ENCODE data around the gene C4B. TPM values are rescaled to one million over a fixed set of nuclear protein-coding genes. Genes with fewer than 3 reads are reported as not detected.

The C4B gene
- polyA plus RNA-seq, 2 of the 4 experiments (the other 2 are of a cell fraction) = 1.3 TPM

GRCh38 chr6:32079566-32080290, 65.1 kb downstream of the C4B start:
- FAIRE-seq (no peak), DNase-seq (ENCODE audit: low read depth in 1 of 2, low spot score in 1 of 2) (no peak), ATAC-seq (no peak)
- WGBS (ENCODE audit: missing lambda C conversion rate) = 70% methylated on average over 6 of the region's 7 CpGs
- H3K4me2 ChIP-seq = no peak overlapping the region
- H3K9me3 ChIP-seq = no peaks in the 10 kb centered on the region
- H3K4me1 ChIP-seq = peaks cover 7% of the 10 kb centered on the region; the same call in 1 of the 3 replicates
- no peak overlapping the region for H3K4me3 ChIP-seq
- CTCF ChIA-PET = interaction anchor here (0.9 to 1.6 kb wide), 2 partner anchors 31 to 75 kb away, joined by 3 to 5 read pairs; no protein-coding TSS in a partner anchor
- TF ChIP-seq HOXB5 (CRISPR knock-in tag; IDR thresholded peaks at IDR 0.05) (no peak), PBX3 (IDR thresholded peaks at IDR 0.05) (no peak), PHF8 (IDR thresholded peaks at IDR 0.05; ENCODE audit: borderline replicate concordance, low read depth) (no peak), USF2 (IDR thresholded peaks at IDR 0.05) (no peak), FOXS1 (CRISPR knock-in tag; IDR thresholded peaks at IDR 0.05) (no peak), NR3C1 (IDR thresholded peaks at IDR 0.05) (no peak), RCOR1 (IDR thresholded peaks at IDR 0.05; ENCODE audit: low read depth, low read length) (no peak), REST (IDR thresholded peaks at IDR 0.05) (no peak), CBX2 (IDR thresholded peaks at IDR 0.05; ENCODE audit: borderline replicate concordance, low read depth) (no peak)
- H3K27ac ChIP-seq = no peak overlapping the region
- POLR2A ChIA-PET = no interaction called here

GRCh38 chr6:32081168-32081990, 66.8 kb downstream of the C4B start:
- ChIA-PET CTCF (interaction anchor here (2.3 kb wide), 1 partner anchor 37 kb away, joined by 11 read pairs; no protein-coding TSS in a partner anchor), POLR2A (no interaction called here)
- no peak overlapping the region for H3K4me2 ChIP-seq
- TF ChIP-seq RARB (CRISPR knock-in tag; IDR thresholded peaks at IDR 0.05) (no peak), ATOH8 (CRISPR knock-in tag; IDR thresholded peaks at IDR 0.05; ENCODE audit: low read depth) (no peak), FOSL2 (IDR thresholded peaks at IDR 0.05) (no peak), FOSL2 (CRISPR knock-in tag; IDR thresholded peaks at IDR 0.05) (0 out of 2 replicates have a peak, but pooled peaks have one; percentile 9), HES2 (IDR thresholded peaks at IDR 0.05) (no peak), CTCF (IDR thresholded peaks at IDR 0.05) (no peak)
- ATAC-seq = no peak
- 52% methylated on average over 10 of the region's 22 CpGs for WGBS (ENCODE audit: missing lambda C conversion rate)
- H3K27ac ChIP-seq = no peak overlapping the region
- H3K4me3 ChIP-seq = no peak overlapping the region
- no peak for FAIRE-seq
- H3K4me1 ChIP-seq = peaks cover 7% of the 10 kb centered on the region; the same call in 1 of the 3 replicates
- no peaks in the 10 kb centered on the region for H3K9me3 ChIP-seq
- no peak for DNase-seq (ENCODE audit: low read depth in 1 of 2, low spot score in 1 of 2)
